ENCODE results near the gene MTM1.

- TF ChIP-seq EZH2phosphoT487 (IDR thresholded peaks at IDR 0.05): no peak
- no peak for TF ChIP-seq CTCF (IDR thresholded peaks at IDR 0.05)
These were observed 34.6 kb upstream of the MTM1 start for GRCh38 chrX:150533863-150534262.
